Endodermal cell (in vitro differentiated cells): Measurements from ENCODE around the gene CAPNS2. TPM values are rescaled to one million over a fixed set of nuclear protein-coding genes. Genes with fewer than 3 reads are reported as not detected.

Experiments used
- DNase-seq: peaks from one replicate; pipeline ENCODE4 v3.0.0-alpha.2; 2017
- H3K27ac ChIP-seq: 2 replicates; pipeline ENCODE4 v1.5.1; 2013; ENCODE audit warnings: mild to moderate bottlenecking, low read depth, low read length, moderate library complexity
- H3K27me3 ChIP-seq: 2 replicates; pipeline ENCODE4 v1.6.1; 2013; ENCODE audit warnings: mild to moderate bottlenecking, low read length, moderate library complexity; ENCODE audit not compliant: insufficient read depth, control insufficient read depth, poor library complexity, severe bottlenecking
- H3K36me3 ChIP-seq: 2 replicates; pipeline ENCODE4 v1.7.0; 2013; ENCODE audit warnings: mild to moderate bottlenecking, low read length, moderate library complexity; ENCODE audit not compliant: control insufficient read depth, insufficient read depth
- H3K4me1 ChIP-seq: one replicate; pipeline ENCODE4 v1.7.0; 2013; ENCODE audit warnings: low read length; ENCODE audit not compliant: control insufficient read depth, insufficient read depth
- H3K4me3 ChIP-seq: 2 replicates; pipeline ENCODE4 v1.5.1; 2013; ENCODE audit warnings: mild to moderate bottlenecking, low read length, moderate library complexity
- H3K9ac ChIP-seq: 2 replicates; pipeline ENCODE4 v1.6.1; 2013; ENCODE audit warnings: mild to moderate bottlenecking, low read length, moderate library complexity; ENCODE audit not compliant: poor library complexity, severe bottlenecking; ENCODE audit errors: extremely low read depth
- H3K9me3 ChIP-seq: 2 replicates; pipeline ENCODE4 v1.6.1; 2013; ENCODE audit warnings: mild to moderate bottlenecking, low read length, moderate library complexity; ENCODE audit not compliant: control insufficient read depth
- H3K27ac Mint-ChIP-seq: 2 replicates; pipeline ENCODE4 v1.8.0; 2020; ENCODE audit warnings: mixed read lengths
- H3K27me3 Mint-ChIP-seq: 2 replicates; pipeline ENCODE4 v1.8.0; 2021; ENCODE audit warnings: mild to moderate bottlenecking, mixed read lengths; ENCODE audit not compliant: insufficient read depth
- H3K36me3 Mint-ChIP-seq: 2 replicates; pipeline ENCODE4 v1.8.0; 2020; ENCODE audit warnings: low read depth, mixed read lengths
- H3K4me1 Mint-ChIP-seq: 2 replicates; pipeline ENCODE4 v1.8.0; 2020; ENCODE audit warnings: mixed read lengths
- H3K4me3 Mint-ChIP-seq: 2 replicates; pipeline ENCODE4 v1.8.0; 2020; ENCODE audit warnings: mild to moderate bottlenecking, moderate library complexity, mixed read lengths
- H3K9me3 Mint-ChIP-seq: 2 replicates; pipeline ENCODE4 v1.8.0; 2020; ENCODE audit warnings: mild to moderate bottlenecking, mixed read lengths
- WGBS, 2 experiments: methylation state at CpG; one replicate each; pipeline versions ENCODE4 v1.1.5 to v1.1.7; 2013; ENCODE audit warnings: missing lambda C conversion rate in 2 of 2, mixed read lengths in 1 of 2; ENCODE audit not compliant: insufficient coverage in 1 of 2, insufficient read length in 1 of 2; 5-methylcytosine and 5-hydroxymethylcytosine counted together
- total RNA-seq, 2 donors: library from RNA; stranded (reverse); fragmentation: NEBNext Ultra II Directional in 1 of 2; extraction: Animal tissue kit (Norgen Biotek cat#: 25700) in 1 of 2; gene quantifications; 2 replicates in 1 of 2; 3 replicates in 1 of 2; pipeline ENCODE4 v1.2.1, GENCODE V29; 2021
- TF ChIP-seq, protein P1 (sequence below): fragments of 200-600 bp; sonication (generic); conservative IDR thresholded peaks from 2 replicates; pipeline ENCODE4 v1.5.0; 2021; ENCODE audit warnings: antibody characterized with exemption, mild to moderate bottlenecking

Gene CAPNS2
- total RNA-seq, 2 donors from 2014 or later: 0.26 to 0.35 TPM

DNA sequence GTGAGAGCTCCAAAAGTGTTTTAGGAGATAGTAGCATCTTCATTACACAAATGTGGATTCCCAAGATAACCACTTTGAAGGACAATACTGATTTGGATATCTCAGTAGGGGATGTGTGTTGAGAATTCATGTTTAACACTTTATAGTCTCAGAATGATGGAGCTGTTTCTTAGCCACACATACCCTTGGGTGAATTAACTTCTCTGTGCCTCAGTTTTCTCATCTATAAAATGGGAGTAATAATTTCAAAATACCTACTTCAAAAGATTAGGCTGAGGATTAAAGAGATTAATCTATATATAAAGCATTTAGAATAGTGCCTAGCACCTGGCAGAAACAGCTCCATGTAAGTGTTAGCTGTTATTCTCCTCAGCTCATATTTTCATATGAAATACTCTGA, 38.6 kb upstream of the CAPNS2 start:
- no peak for DNase-seq
- Histone ChIP-seq H3K36me3 (no peaks in the 10 kb centered on the region), H3K27ac (no peak overlapping the region), H3K9ac (no peak overlapping the region), H3K27me3 (no peaks in the 10 kb centered on the region), H3K4me1 (no peaks in the 10 kb centered on the region), H3K4me3 (no peak overlapping the region), H3K9me3 (no peaks in the 10 kb centered on the region)
- Mint-ChIP-seq H3K27ac (no peak overlapping the region), H3K4me3 (no peak overlapping the region), H3K4me1 (no peaks in the 10 kb centered on the region), H3K9me3 (no peaks in the 10 kb centered on the region), H3K36me3 (no peaks in the 10 kb centered on the region), H3K27me3 (no peaks in the 10 kb centered on the region)
- TF ChIP-seq, protein P1, sequence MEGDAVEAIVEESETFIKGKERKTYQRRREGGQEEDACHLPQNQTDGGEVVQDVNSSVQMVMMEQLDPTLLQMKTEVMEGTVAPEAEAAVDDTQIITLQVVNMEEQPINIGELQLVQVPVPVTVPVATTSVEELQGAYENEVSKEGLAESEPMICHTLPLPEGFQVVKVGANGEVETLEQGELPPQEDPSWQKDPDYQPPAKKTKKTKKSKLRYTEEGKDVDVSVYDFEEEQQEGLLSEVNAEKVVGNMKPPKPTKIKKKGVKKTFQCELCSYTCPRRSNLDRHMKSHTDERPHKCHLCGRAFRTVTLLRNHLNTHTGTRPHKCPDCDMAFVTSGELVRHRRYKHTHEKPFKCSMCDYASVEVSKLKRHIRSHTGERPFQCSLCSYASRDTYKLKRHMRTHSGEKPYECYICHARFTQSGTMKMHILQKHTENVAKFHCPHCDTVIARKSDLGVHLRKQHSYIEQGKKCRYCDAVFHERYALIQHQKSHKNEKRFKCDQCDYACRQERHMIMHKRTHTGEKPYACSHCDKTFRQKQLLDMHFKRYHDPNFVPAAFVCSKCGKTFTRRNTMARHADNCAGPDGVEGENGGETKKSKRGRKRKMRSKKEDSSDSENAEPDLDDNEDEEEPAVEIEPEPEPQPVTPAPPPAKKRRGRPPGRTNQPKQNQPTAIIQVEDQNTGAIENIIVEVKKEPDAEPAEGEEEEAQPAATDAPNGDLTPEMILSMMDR: no peak

DNA sequence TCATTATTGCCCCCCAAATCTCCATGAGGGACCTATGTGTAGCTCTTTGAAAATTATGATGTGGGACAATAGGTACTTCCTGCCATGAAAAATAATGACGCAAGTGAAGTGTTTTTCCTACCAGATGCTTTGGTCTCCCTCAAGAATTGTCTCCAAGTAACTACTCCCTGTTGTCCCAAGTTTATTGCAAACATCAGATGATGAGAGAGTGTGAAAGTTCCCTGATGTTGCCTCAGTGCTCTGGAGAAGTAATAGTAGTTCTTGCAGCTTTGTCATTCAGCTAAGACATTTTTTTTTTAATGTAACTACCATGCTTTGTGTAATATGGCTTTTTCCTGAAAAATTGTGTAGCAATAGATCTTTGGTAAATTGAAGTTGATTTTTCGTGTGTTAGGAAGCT, 37.5 kb upstream of the CAPNS2 start:
- no peaks in the 10 kb centered on the region for H3K9me3 Mint-ChIP-seq
- Histone ChIP-seq H3K9me3 (no peaks in the 10 kb centered on the region), H3K36me3 (no peaks in the 10 kb centered on the region), H3K27me3 (no peaks in the 10 kb centered on the region), H3K27ac (no peak overlapping the region), H3K9ac (no peak overlapping the region), H3K4me1 (no peaks in the 10 kb centered on the region), H3K4me3 (no peak overlapping the region)
- no peak overlapping the region for H3K4me3 Mint-ChIP-seq
- 70 to 83% methylated on average over 1 to 2 of the region's 2 CpGs for WGBS, 2 experiments
- no peaks in the 10 kb centered on the region for H3K36me3 Mint-ChIP-seq
- no peak overlapping the region for H3K27ac Mint-ChIP-seq
- no peaks in the 10 kb centered on the region for H3K27me3 Mint-ChIP-seq
- no peaks in the 10 kb centered on the region for H3K4me1 Mint-ChIP-seq
- TF ChIP-seq, protein P1: no peak
- no peak for DNase-seq

DNA sequence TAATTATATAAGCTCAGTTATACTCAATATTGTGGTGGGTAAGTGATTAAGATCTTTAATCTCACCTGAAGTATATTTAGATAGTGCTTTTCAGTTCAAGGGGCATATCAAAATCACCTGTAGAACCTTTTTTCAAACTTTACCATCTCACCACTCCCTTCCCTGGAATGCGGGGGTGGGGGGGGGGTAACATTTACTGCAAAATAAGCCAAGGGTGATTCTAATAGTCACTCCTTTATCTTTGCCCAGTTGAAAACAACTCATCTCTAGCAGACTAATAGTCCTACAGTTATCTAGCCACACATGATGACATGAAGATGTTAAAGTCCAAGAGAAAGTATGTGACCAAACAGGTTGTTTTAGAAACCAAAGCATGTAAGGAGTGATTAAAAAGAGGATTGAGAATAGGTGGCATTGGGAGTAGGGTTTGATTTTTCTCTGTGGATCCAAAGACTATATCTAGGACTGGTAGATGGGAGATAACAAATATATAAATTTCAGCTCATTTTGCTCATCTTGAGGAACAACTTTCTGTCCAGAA, 36.1 kb upstream of the CAPNS2 start:
- Mint-ChIP-seq H3K9me3 (no peaks in the 10 kb centered on the region), H3K4me1 (no peaks in the 10 kb centered on the region), H3K27me3 (no peaks in the 10 kb centered on the region), H3K36me3 (no peaks in the 10 kb centered on the region), H3K4me3 (no peak overlapping the region), H3K27ac (no peak overlapping the region)
- WGBS, 2 experiments: 100% methylated on average over 1 of the region's 1 CpG; no CpG with 5 or more reads in 1 of the 2 experiments
- TF ChIP-seq, protein P1: no peak
- Histone ChIP-seq H3K36me3 (no peaks in the 10 kb centered on the region), H3K9me3 (no peaks in the 10 kb centered on the region), H3K27ac (no peak overlapping the region), H3K27me3 (no peaks in the 10 kb centered on the region), H3K9ac (no peak overlapping the region), H3K4me1 (no peaks in the 10 kb centered on the region), H3K4me3 (no peak overlapping the region)
- no peak for DNase-seq
